ENCODE measurements around the gene ARMC12. TPM values are rescaled to one million over a fixed set of nuclear protein-coding genes. Genes with fewer than 3 reads are reported as not detected.
A peak's percentile ranks its signal among the peaks of the same experiment; 100 is the strongest.

The ARMC12 gene
- total RNA-seq, 2 experiments from 2014 or later, result 1.9 to 2.8 TPM

DNA sequence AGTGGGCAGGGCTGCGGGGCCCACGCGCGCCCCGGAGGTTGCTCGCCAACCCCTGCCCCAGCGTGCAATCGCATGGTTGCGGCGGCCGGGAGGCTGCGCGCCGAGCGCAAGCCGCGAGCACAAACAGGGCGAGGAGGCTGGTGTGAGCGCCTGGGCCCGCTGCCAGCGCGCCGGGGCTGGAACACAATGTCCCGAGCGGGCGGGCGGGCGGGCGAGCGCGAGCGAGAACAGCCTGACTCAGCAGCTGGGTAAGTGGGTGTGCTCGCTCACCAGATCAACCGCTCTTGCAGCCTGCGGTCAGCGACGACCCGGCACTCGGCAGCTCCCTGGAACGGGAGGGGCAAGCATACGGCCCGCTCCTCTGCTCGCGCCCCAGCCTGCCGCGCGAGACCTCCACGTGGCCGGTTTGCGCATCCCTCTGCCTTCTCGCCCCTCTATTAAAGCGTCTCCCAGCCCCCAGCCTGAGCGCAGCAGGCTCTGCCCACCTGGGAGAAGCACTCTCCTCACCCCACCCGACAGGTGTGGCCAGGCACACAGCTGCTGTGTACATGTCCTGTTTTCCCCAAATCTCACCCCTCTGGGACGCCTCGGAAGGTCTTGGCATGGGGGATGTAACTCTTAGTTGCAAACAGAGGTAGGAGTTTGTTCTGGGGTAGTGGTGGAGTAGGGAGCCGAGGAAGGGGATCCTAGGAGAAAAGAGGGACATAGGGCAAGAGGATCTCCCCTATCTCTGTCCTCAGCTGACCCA lies 8.7 kb upstream of the ARMC12 start:
- TF ChIP-seq, protein P1, sequence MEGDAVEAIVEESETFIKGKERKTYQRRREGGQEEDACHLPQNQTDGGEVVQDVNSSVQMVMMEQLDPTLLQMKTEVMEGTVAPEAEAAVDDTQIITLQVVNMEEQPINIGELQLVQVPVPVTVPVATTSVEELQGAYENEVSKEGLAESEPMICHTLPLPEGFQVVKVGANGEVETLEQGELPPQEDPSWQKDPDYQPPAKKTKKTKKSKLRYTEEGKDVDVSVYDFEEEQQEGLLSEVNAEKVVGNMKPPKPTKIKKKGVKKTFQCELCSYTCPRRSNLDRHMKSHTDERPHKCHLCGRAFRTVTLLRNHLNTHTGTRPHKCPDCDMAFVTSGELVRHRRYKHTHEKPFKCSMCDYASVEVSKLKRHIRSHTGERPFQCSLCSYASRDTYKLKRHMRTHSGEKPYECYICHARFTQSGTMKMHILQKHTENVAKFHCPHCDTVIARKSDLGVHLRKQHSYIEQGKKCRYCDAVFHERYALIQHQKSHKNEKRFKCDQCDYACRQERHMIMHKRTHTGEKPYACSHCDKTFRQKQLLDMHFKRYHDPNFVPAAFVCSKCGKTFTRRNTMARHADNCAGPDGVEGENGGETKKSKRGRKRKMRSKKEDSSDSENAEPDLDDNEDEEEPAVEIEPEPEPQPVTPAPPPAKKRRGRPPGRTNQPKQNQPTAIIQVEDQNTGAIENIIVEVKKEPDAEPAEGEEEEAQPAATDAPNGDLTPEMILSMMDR (IDR thresholded peaks at IDR 0.05), result no peak
- Histone ChIP-seq H3K27ac (ENCODE audit: low read depth in 1 of 2, low read length in 2 of 2) (peak overlapping the region; percentile 74 to 75), H3K9me3 (ENCODE audit: control insufficient read depth in 1 of 2, insufficient read depth in 1 of 2, low read length in 2 of 2) (no peaks in the 10 kb centered on the region), H3K4me1 (ENCODE audit: insufficient read depth, low read length) (peaks cover 97% of the 10 kb centered on the region), H3K27me3 (ENCODE audit: control insufficient read depth in 1 of 2, insufficient read depth in 2 of 2, low read length in 2 of 2) (no peaks in the 10 kb centered on the region), H3K4me3 (ENCODE audit: low read length) (peak overlapping the region; percentile 58), H3K36me3 (ENCODE audit: insufficient read depth, low read length) (no peaks in the 10 kb centered on the region)
- Mint-ChIP-seq H3K4me3 (peak overlapping the region; percentile 96), H3K4me1 (ENCODE audit: low read depth) (peaks cover 97% of the 10 kb centered on the region), H3K27ac (peak overlapping the region; percentile 87), H3K9me3 (no peaks in the 10 kb centered on the region), H3K36me3 (ENCODE audit: low read depth) (no peaks in the 10 kb centered on the region), H3K27me3 (no peaks in the 10 kb centered on the region)
- ChIA-PET CTCF (interaction anchor here (0.7 to 5.8 kb wide), 14 partner anchors 9 to 141 kb away, joined by 3 to 24 read pairs (median 4); partner anchors contain the start of gene ARMC12), POLR2A (interaction anchor here (0.6 to 8.0 kb wide), 19 partner anchors 8 to 137 kb away, joined by 3 to 96 read pairs (median 5); partner anchors contain the start of gene FKBP5)
- ATAC-seq (ENCODE audit: poor library complexity) (peak; percentile 45), DNase-seq (peak; percentile 70 to 96 (median 83))
- intact Hi-C loops (cut with DNase I, micrococcal nuclease), result loop anchor here (2.0 to 5.0 kb wide), 3 partner anchors 15 to 1789 kb away; no protein-coding TSS in a partner anchor

DNA sequence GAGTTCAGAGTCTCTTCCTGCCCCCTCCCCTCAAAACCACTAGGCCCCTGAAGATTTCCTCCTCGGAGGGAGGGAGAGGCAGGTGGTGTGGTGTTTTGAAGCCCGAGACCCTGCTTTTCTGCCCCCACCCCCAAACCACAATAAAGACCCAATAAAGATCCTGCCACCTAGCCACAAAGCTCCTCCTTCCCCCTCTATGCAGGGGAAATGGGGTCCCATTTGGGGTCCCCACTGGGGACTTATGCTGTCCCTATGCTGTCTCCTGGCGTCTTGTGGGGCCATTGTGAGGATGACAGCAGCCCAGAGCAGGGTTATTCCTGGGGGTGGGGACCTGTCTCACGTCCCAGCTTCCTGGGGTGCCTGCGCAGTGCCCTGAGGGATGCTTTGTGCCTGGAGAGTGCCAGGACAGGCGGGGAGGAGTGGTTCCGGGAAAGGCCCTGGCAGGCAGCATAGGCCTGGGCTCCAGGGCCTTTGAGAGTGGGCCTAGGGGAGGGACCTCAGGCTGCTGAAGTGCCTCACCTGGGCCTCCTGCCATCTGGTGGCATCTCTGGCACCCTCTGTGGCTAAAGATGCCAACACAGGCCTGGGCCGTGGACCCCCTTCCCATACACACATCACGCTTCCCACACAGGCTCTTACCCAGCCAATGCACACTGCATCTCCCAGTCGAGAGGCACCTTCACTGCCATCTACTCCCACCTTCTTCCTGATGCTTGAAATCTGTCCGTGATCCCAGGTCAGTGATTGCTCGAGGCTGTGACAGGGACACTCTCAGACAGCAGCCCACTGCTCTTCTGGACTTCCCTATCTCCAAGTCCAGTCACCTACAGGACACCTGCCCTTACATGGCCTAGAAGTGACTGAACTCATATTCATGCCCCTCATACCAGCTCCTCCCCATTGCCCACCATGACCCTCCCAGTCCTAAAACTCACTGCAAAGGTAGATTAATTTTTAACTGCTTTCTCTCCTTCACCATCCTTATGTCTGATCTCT lies 7.9 kb upstream of the ARMC12 start:
- H3K4me3 ChIP-seq (ENCODE audit: low read length), result peak overlapping the region; percentile 30
- Mint-ChIP-seq H3K27ac (peak overlapping the region; percentile 87), H3K27me3 (no peaks in the 10 kb centered on the region), H3K4me1 (ENCODE audit: low read depth) (peaks cover 96% of the 10 kb centered on the region), H3K4me3 (peak overlapping the region; percentile 96), H3K36me3 (ENCODE audit: low read depth) (no peaks in the 10 kb centered on the region), H3K9me3 (no peaks in the 10 kb centered on the region)
- peak overlapping the region; percentile 60 to 75 for H3K27ac ChIP-seq (ENCODE audit: low read depth in 1 of 2, low read length in 2 of 2)
- ChIA-PET CTCF (interaction anchor here (0.7 to 5.8 kb wide), 9 partner anchors 8 to 142 kb away, joined by 3 to 24 read pairs (median 5); partner anchors contain the start of gene ARMC12), POLR2A (interaction anchor here (0.6 to 8.0 kb wide), 15 partner anchors 7 to 138 kb away, joined by 3 to 96 read pairs (median 5); partner anchors contain the start of gene FKBP5)
- H3K36me3 ChIP-seq (ENCODE audit: insufficient read depth, low read length), result no peaks in the 10 kb centered on the region
- peaks cover 97% of the 10 kb centered on the region for H3K4me1 ChIP-seq (ENCODE audit: insufficient read depth, low read length)
- intact Hi-C loops (cut with DNase I, micrococcal nuclease), result loop anchor here in 1 of 2 experiments (5.0 kb wide), 1 partner anchor 1788 kb away; no protein-coding TSS in a partner anchor
- peak in 8 of 14 experiments; percentile 21 to 74 (median 50) for DNase-seq
- no peak for ATAC-seq (ENCODE audit: poor library complexity)
- H3K9me3 ChIP-seq (ENCODE audit: control insufficient read depth in 1 of 2, insufficient read depth in 1 of 2, low read length in 2 of 2), result no peaks in the 10 kb centered on the region
- no peaks in the 10 kb centered on the region for H3K27me3 ChIP-seq (ENCODE audit: control insufficient read depth in 1 of 2, insufficient read depth in 2 of 2, low read length in 2 of 2)
- TF ChIP-seq, protein P1 (IDR thresholded peaks at IDR 0.05), result peak; percentile 15

DNA sequence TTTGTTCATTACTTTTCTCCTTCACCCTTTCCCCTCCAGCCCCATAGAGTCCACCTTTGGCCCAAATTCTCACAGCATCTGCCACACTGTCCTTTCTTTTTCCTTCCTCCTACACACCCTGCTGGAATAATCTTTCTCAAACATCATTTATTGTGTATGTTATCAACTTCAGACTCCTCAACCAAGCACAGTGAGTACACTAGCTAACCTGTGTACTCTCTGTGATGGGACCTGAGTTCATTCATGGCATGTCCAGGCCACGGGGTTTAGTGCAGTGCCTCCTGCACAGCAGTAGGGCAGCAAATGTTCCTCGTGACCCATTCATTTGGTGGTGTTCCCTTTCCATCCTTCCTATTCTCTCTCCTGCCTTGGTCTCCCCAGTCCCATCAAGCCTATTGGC lies 7.1 kb upstream of the ARMC12 start:
- POLR2A ChIA-PET, result interaction anchor here (0.7 to 8.0 kb wide), 4 partner anchors 42 to 136 kb away, joined by 3 to 96 read pairs (median 36); partner anchors contain the start of gene FKBP5
- DNase-seq (no peak), ATAC-seq (ENCODE audit: poor library complexity) (no peak)
- CTCF ChIA-PET, result interaction anchor here (1.8 kb wide), 1 partner anchor 43 kb away, joined by 4 read pairs; no protein-coding TSS in a partner anchor
- Mint-ChIP-seq H3K27me3 (no peaks in the 10 kb centered on the region), H3K27ac (peak overlapping the region; percentile 87), H3K4me1 (ENCODE audit: low read depth) (peaks cover 92% of the 10 kb centered on the region), H3K36me3 (ENCODE audit: low read depth) (no peaks in the 10 kb centered on the region), H3K4me3 (peak overlapping the region; percentile 96), H3K9me3 (no peaks in the 10 kb centered on the region)
- peak overlapping the region; percentile 24 to 75 for H3K27ac ChIP-seq (ENCODE audit: low read depth in 1 of 2, low read length in 2 of 2)
- intact Hi-C loops (cut with DNase I, micrococcal nuclease), result loop anchor here (5.0 kb wide), 2 partner anchors 127 to 1788 kb away; no protein-coding TSS in a partner anchor
- peaks cover 97% of the 10 kb centered on the region for H3K4me1 ChIP-seq (ENCODE audit: insufficient read depth, low read length)
- no peak overlapping the region for H3K4me3 ChIP-seq (ENCODE audit: low read length)
- TF ChIP-seq, protein P1 (IDR thresholded peaks at IDR 0.05), result no peak
- no peaks in the 10 kb centered on the region for H3K36me3 ChIP-seq (ENCODE audit: insufficient read depth, low read length)
- H3K9me3 ChIP-seq (ENCODE audit: control insufficient read depth in 1 of 2, insufficient read depth in 1 of 2, low read length in 2 of 2), result no peaks in the 10 kb centered on the region
- H3K27me3 ChIP-seq (ENCODE audit: control insufficient read depth in 1 of 2, insufficient read depth in 2 of 2, low read length in 2 of 2), result no peaks in the 10 kb centered on the region

Data from CD4-positive, alpha-beta T cell (primary cell).